WERI-Rb-1 (cell line): Measurements from ENCODE around the gene ABCE1.

Source experiments
- DNase-seq: peaks from one replicate; pipeline ENCODE4 v3.0.0-alpha.2; 2020
- H3K27ac ChIP-seq: fragments of 250-450 bp; sonication (Bioruptor Pico); 2 replicates; pipeline ENCODE4 v1.5.1; 2020; ENCODE audit warnings: mild to moderate bottlenecking, moderate library complexity
- H3K27me3 ChIP-seq: fragments of 250-450 bp; sonication (Bioruptor Pico); 2 replicates; pipeline ENCODE4 v1.5.1; 2021; ENCODE audit warnings: mild to moderate bottlenecking, low read depth, moderate library complexity; ENCODE audit not compliant: insufficient read depth, severe bottlenecking
- H3K36me3 ChIP-seq: fragments of 250-450 bp; sonication (Bioruptor Pico); 2 replicates; pipeline ENCODE4 v1.5.1; 2020; ENCODE audit warnings: mild to moderate bottlenecking, moderate library complexity
- H3K4me3 ChIP-seq: 2 replicates; pipeline ENCODE4 v1.5.1; 2011; ENCODE audit warnings: low read depth, mild to moderate bottlenecking, control low read depth, low read length
- H3K9me3 ChIP-seq: fragments of 250-450 bp; sonication (Bioruptor Pico); 2 replicates; pipeline ENCODE4 v1.5.1; 2021; ENCODE audit warnings: mild to moderate bottlenecking, moderate library complexity; ENCODE audit not compliant: severe bottlenecking
- CTCF ChIP-seq: IDR thresholded peaks from 2 replicates; pipeline ENCODE4 v1.5.1; 2011; ENCODE audit warnings: low read depth, mild to moderate bottlenecking, control low read depth, inconsistent platforms, low read length

ABCE1 gene

GRCh38 chr4:145075742-145076468 is 22.2 kb upstream of the ABCE1 start:
- no peaks in the 10 kb centered on the region for H3K9me3 ChIP-seq
- no peak overlapping the region for H3K27ac ChIP-seq
- H3K36me3 ChIP-seq: peaks cover 31% of the 10 kb centered on the region
- no peak overlapping the region for H3K4me3 ChIP-seq
- no peak for TF ChIP-seq CTCF
- H3K27me3 ChIP-seq: no peaks in the 10 kb centered on the region
- DNase-seq: no peak

GRCh38 chr4:145076469-145076855 is 21.6 kb upstream of the ABCE1 start:
- TF ChIP-seq CTCF: no peak
- no peak overlapping the region for H3K27ac ChIP-seq
- H3K27me3 ChIP-seq: no peaks in the 10 kb centered on the region
- H3K9me3 ChIP-seq: no peaks in the 10 kb centered on the region
- no peak overlapping the region for H3K4me3 ChIP-seq
- no peak for DNase-seq
- H3K36me3 ChIP-seq: peaks cover 31% of the 10 kb centered on the region

- peaks cover 29% of the 10 kb centered on the region for H3K36me3 ChIP-seq
- no peak for TF ChIP-seq CTCF
- no peaks in the 10 kb centered on the region for H3K27me3 ChIP-seq
- H3K9me3 ChIP-seq: no peaks in the 10 kb centered on the region
- DNase-seq: no peak
- no peak overlapping the region for H3K27ac ChIP-seq
- no peak overlapping the region for H3K4me3 ChIP-seq
Observed at GRCh38 chr4:145081756-145082155, 16.4 kb upstream of the ABCE1 start.

GRCh38 chr4:145083891-145084605 is 14.1 kb upstream of the ABCE1 start:
- Histone ChIP-seq H3K36me3 (peaks cover 32% of the 10 kb centered on the region), H3K9me3 (no peaks in the 10 kb centered on the region), H3K27ac (no peak overlapping the region), H3K4me3 (no peak overlapping the region), H3K27me3 (no peaks in the 10 kb centered on the region)
- no peak for TF ChIP-seq CTCF
- DNase-seq: no peak

GRCh38 chr4:145090380-145090779 is 7.7 kb upstream of the ABCE1 start:
- Histone ChIP-seq H3K27me3 (no peaks in the 10 kb centered on the region), H3K9me3 (no peaks in the 10 kb centered on the region), H3K36me3 (peaks cover 73% of the 10 kb centered on the region), H3K4me3 (no peak overlapping the region), H3K27ac (no peak overlapping the region)
- TF ChIP-seq CTCF: no peak
- no peak for DNase-seq
